ENCODE measurements around the gene CDC23.

- TF ChIP-seq POLR2AphosphoS5 (IDR thresholded peaks at IDR 0.05): no peak
- TF ChIP-seq CTCF (IDR thresholded peaks at IDR 0.05): no peak
Measured at GRCh38 chr5:138177941-138178515, 35.1 kb downstream of the CDC23 start.
